Body of pancreas (tissue), 4 donors: ENCODE data around the gene MRPL40. TPM values are rescaled to one million over a fixed set of nuclear protein-coding genes. Genes with fewer than 3 reads are reported as not detected.

ENCODE experiments used
- ATAC-seq: fragments of 150-250 bp; one replicate; pipeline ENCODE4 v1.9.1; 2016
- DNase-seq, 4 donors: peaks; one replicate each; pipeline ENCODE4 v3.0.0-alpha.2; 2019
- H3K27ac ChIP-seq, 4 donors: fragments of 200-600 bp; sonication (generic); 1 replicate in 3 of 4; 2 replicates in 1 of 4; pipeline versions ENCODE4 v1.5.1 to v1.6.1; 2016 to 2019; ENCODE audit warnings: mild to moderate bottlenecking in 1 of 4, mixed read lengths in 1 of 4, moderate library complexity in 1 of 4
- H3K27me3 ChIP-seq, 2 donors: fragments of 200-600 bp; sonication (generic); one replicate each; pipeline ENCODE4 v1.6.0; 2016; ENCODE audit warnings: mild to moderate bottlenecking in 1 of 2
- H3K36me3 ChIP-seq, 2 donors: fragments of 200-600 bp; sonication (generic); replicated peaks in 1 of 2; 2 replicates each; pipeline ENCODE4 v1.5.1; 2016; ENCODE audit warnings: low read depth in 2 of 2; ENCODE audit not compliant: insufficient read depth in 1 of 2
- H3K4me1 ChIP-seq: fragments of 200-600 bp; sonication (generic); one replicate; pipeline ENCODE4 v1.6.0; 2016
- H3K4me3 ChIP-seq, 2 donors: fragments of 200-600 bp; sonication (generic); 1 replicate in 1 of 2; 2 replicates in 1 of 2; pipeline ENCODE4 v1.5.1; 2016 to 2019
- H3K9me3 ChIP-seq, 3 donors: fragments of 200-600 bp; sonication (generic); 1 replicate in 2 of 3; 2 replicates in 1 of 3; pipeline ENCODE4 v1.5.1; 2016
- POLR2A ChIP-seq, 3 donors: fragments of 450-650 bp; IDR thresholded peaks; one replicate each; pipeline ENCODE4 v1.6.1; 2016; ENCODE audit warnings: antibody characterized with exemption in 3 of 3, mild to moderate bottlenecking in 2 of 3
- WGBS, 2 donors: methylation state at CpG; one replicate each; pipeline ENCODE4 v1.1.5; 2017; 5-methylcytosine and 5-hydroxymethylcytosine counted together
- intact Hi-C: fragments of 100-400 bp; cut with DNase I; formaldehyde crosslinking; loops from one replicate; pipeline ENCODE4 v1.15.1; 2023
- total RNA-seq, 2 donors: library from RNA; depleted of rRNA; stranded (reverse); fragments of >200 nt; gene quantifications; one replicate each; pipeline ENCODE4 v1.1.0, GENCODE V29; 2016
- TF ChIP-seq, protein P1 (sequence below), 7 experiments: fragments of 450-650 bp in 4 of 7; fragments of 200-600 bp in 3 of 7; sonication (generic) in 3 of 7; IDR thresholded peaks; one replicate each; pipeline ENCODE4 v1.5.1; 2016 to 2019; ENCODE audit warnings: antibody characterized with exemption in 7 of 7

The MRPL40 gene
- total RNA-seq, 2 donors from 2014 or later: 4.0 to 13.5 TPM

DNA sequence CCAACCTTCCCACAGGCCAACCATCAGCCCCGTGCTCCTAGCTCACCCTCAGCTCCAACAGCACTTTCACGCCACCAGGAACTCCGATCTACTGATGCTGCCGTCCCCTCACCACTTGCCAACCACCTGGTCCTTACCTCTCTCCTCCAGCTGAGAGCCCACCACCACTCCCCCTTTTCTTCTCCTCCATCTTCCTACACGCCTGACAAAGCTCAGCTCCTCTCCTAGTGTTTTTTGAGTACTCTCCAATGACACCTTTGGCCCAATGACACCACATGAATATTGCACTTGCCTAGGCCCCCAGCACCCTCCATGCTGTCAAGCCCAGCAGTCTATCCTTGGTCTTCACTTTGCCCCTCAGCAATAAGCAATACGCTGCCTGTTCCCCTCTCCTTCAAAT, 31.5 kb upstream of the MRPL40 start:
- H3K36me3 ChIP-seq: peaks cover 0 to 14% of the 10 kb centered on the region in 2 donors
- intact Hi-C loops: no loop called here
- H3K27ac ChIP-seq: no peak overlapping the region
- no peaks in the 10 kb centered on the region for H3K9me3 ChIP-seq
- DNase-seq: no peak
- ATAC-seq: no peak
- peaks cover 10% of the 10 kb centered on the region for H3K4me1 ChIP-seq
- WGBS, 2 donors: 93% methylated on average over 6 of the region's 6 CpGs
- TF ChIP-seq POLR2A (IDR thresholded peaks at IDR 0.05): no peak
- TF ChIP-seq, protein P1, sequence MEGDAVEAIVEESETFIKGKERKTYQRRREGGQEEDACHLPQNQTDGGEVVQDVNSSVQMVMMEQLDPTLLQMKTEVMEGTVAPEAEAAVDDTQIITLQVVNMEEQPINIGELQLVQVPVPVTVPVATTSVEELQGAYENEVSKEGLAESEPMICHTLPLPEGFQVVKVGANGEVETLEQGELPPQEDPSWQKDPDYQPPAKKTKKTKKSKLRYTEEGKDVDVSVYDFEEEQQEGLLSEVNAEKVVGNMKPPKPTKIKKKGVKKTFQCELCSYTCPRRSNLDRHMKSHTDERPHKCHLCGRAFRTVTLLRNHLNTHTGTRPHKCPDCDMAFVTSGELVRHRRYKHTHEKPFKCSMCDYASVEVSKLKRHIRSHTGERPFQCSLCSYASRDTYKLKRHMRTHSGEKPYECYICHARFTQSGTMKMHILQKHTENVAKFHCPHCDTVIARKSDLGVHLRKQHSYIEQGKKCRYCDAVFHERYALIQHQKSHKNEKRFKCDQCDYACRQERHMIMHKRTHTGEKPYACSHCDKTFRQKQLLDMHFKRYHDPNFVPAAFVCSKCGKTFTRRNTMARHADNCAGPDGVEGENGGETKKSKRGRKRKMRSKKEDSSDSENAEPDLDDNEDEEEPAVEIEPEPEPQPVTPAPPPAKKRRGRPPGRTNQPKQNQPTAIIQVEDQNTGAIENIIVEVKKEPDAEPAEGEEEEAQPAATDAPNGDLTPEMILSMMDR (IDR thresholded peaks at IDR 0.05): no peak
- H3K4me3 ChIP-seq: no peak overlapping the region
- H3K27me3 ChIP-seq: no peaks in the 10 kb centered on the region

DNA sequence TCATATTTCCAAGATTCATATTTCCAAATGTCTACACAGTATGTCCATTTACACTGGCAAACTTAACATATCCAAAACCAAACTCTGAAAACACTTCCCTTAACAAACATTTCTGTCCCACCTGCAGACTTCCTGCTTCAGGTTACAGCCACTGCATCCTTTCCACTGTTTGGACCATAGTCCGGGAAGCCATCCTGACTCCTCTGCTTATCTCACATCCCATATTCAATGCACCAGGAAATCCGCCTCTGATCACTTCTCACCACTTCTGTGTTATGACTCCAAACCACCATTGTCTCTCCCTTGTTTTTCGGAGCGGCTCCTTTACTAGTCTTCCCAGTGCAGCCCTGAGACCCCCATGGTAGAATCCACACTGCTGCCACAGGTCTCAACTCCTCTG, 30.9 kb upstream of the MRPL40 start:
- H3K27me3 ChIP-seq: no peaks in the 10 kb centered on the region
- no peak overlapping the region for H3K4me3 ChIP-seq
- H3K36me3 ChIP-seq: peaks cover 0 to 13% of the 10 kb centered on the region in 2 donors
- peaks cover 11% of the 10 kb centered on the region for H3K4me1 ChIP-seq
- H3K27ac ChIP-seq: no peak overlapping the region
- DNase-seq (no peak), ATAC-seq (no peak)
- WGBS, 2 donors: 94 to 95% methylated on average over 4 of the region's 4 CpGs
- no peaks in the 10 kb centered on the region for H3K9me3 ChIP-seq
- TF ChIP-seq POLR2A (IDR thresholded peaks at IDR 0.05): no peak
- TF ChIP-seq, protein P1 (IDR thresholded peaks at IDR 0.05): no peak
- intact Hi-C loops: no loop called here

DNA sequence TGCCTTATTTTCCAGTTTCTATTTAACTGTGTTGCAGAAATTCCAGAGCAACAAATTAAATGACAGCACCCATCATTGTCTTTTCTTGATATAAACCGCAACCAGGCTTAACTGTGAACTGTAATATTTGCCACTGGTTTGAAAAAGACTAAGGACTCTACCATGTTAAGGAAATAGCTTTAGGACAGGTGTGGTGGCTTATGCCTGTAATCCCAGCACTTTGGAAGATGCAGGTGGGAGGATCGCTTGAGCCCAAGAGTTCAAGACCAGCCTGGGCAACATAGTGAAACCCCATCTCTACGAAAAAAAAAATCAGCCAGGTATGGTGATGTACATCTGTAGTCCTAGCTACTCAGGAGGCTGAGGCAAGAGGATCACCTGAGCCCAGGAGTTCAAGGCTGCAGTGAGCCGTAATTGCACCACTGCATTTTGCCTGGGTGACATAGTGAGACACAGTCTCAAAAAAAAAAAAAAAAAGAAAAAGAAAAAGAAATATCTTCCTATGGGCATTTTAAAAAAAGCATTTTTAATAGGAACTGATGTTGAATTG, 29.6 kb upstream of the MRPL40 start:
- Histone ChIP-seq H3K36me3 (peaks cover 0 to 6% of the 10 kb centered on the region in 2 donors), H3K9me3 (no peaks in the 10 kb centered on the region), H3K4me1 (peaks cover 11% of the 10 kb centered on the region), H3K4me3 (no peak overlapping the region), H3K27me3 (no peaks in the 10 kb centered on the region), H3K27ac (no peak overlapping the region)
- TF ChIP-seq, protein P1 (IDR thresholded peaks at IDR 0.05): no peak
- TF ChIP-seq POLR2A (IDR thresholded peaks at IDR 0.05): no peak
- 96 to 97% methylated on average over 4 of the region's 4 CpGs for WGBS, 2 donors
- DNase-seq: no peak
- intact Hi-C loops: no loop called here
- no peak for ATAC-seq

DNA sequence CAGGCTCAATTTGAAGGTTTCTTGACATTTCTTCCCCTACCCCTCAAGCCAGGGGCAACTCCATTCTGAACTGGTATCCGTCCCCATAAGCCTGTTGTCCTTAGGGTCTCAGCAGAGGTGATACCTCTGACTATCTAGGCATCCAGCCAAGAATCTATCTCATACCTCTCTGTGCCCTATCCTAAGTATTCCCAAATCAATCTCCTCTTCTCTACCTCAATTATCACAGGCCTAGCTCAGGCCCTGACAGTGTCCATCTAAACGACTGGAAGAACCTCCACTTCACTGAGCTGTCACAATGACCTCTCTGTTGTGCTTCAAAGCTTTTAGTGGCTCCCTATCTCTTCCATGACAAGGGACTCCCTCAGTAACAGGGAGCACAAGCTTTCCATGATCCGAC, 27.7 kb upstream of the MRPL40 start:
- H3K9me3 ChIP-seq: no peaks in the 10 kb centered on the region
- no peak for DNase-seq
- 76 to 87% methylated on average over 3 of the region's 3 CpGs for WGBS, 2 donors

More for the DNA sequence above, 27.7 kb upstream of the MRPL40 start:
- intact Hi-C loops: no loop called here
- ATAC-seq: no peak
- Histone ChIP-seq H3K36me3 (peaks cover 0 to 1% of the 10 kb centered on the region in 2 donors), H3K4me1 (peaks cover 16% of the 10 kb centered on the region), H3K27ac (no peak overlapping the region), H3K4me3 (no peak overlapping the region), H3K27me3 (no peaks in the 10 kb centered on the region)
- TF ChIP-seq POLR2A (IDR thresholded peaks at IDR 0.05): no peak
- TF ChIP-seq, protein P1 (IDR thresholded peaks at IDR 0.05): no peak
